ENCODE data around the gene SHC2. TPM values are rescaled to one million over a fixed set of nuclear protein-coding genes. Genes with fewer than 3 reads are reported as not detected.

The SHC2 gene
- total and polyA plus RNA-seq, 2 of the 8 experiments (the other 6 are each of a cell fraction or from before 2014, with no cell fraction given) = 4.4 to 7.3 TPM

GRCh38 chr19:443005-443404 lies 17.8 kb downstream of the SHC2 start:
- H3K9ac ChIP-seq (replicated peaks in 1 of 4; ENCODE audit: extremely low read depth in 1 of 4, low read depth in 3 of 4, low read length in 3 of 4) = no peak overlapping the region
- no peak overlapping the region for H2BK15ac ChIP-seq (ENCODE audit: low read length)
- ChIA-PET POLR2A (ENCODE audit: partially characterized antibody) (no interaction called here), CTCF (ENCODE audit: partially characterized antibody) (no interaction called here)
- H3K23me2 ChIP-seq (ENCODE audit: low read depth, low read length) = peaks cover 22% of the 10 kb centered on the region; the same call in 1 of the 2 replicates
- no peak overlapping the region for H3K4me2 ChIP-seq (ENCODE audit: insufficient read depth in 1 of 2, low read depth in 2 of 2, low read length in 2 of 2)
- H2BK20ac ChIP-seq (ENCODE audit: low read length) = no peak overlapping the region
- no peak overlapping the region for H2AFZ ChIP-seq (ENCODE audit: low read length)
- WGBS, 2 experiments (ENCODE audit: extremely low coverage in 1 of 2, insufficient coverage in 1 of 2, insufficient read length in 1 of 2, insufficient replicate concordance in 2 of 2, low coverage in 1 of 2, low lambda C conversion rate in 2 of 2, missing lambda C conversion rate in 1 of 2) = 88 to 100% methylated on average over 1 of the region's 2 CpGs
- no peak overlapping the region for H3K14ac ChIP-seq (ENCODE audit: insufficient read length)
- no peak overlapping the region for H4K5ac ChIP-seq (ENCODE audit: insufficient read length, low read depth, low read length)
- no peak for FAIRE-seq
- H3K9me3 ChIP-seq (ENCODE audit: insufficient read depth in 2 of 2, low read depth in 1 of 2, low read length in 1 of 2) = no peaks in the 10 kb centered on the region
- H4K20me1 ChIP-seq (replicated peaks in 1 of 2; ENCODE audit: control insufficient read depth in 1 of 2, insufficient read depth in 2 of 2, low read length in 2 of 2) = peaks cover 0 to 3% of the 10 kb centered on the region in 2 experiments
- H3K23ac ChIP-seq (ENCODE audit: insufficient read length) = no peak overlapping the region
- H3K56ac ChIP-seq (replicated peaks; ENCODE audit: insufficient read length, low read depth, low read length) = peak overlapping the region; percentile 82
- H3K36me3 ChIP-seq (ENCODE audit: control insufficient read depth in 2 of 4, insufficient read depth in 4 of 4, low read length in 3 of 4) = no peaks in the 10 kb centered on the region
- no peak for TF ChIP-seq HDAC6 (IDR thresholded peaks at IDR 0.05; ENCODE audit: low read depth, low read length)
- TF ChIP-seq POLR2AphosphoS5 (IDR thresholded peaks at IDR 0.05; ENCODE audit: low read depth, low read length) = no peak
- no peak for TF ChIP-seq SP2 (IDR thresholded peaks at IDR 0.05; ENCODE audit: low read length)
- TF ChIP-seq ATF3 (IDR thresholded peaks at IDR 0.05; ENCODE audit: insufficient read depth, low read depth, low read length) = no peak
- TF ChIP-seq PHF8 (conservative IDR thresholded peaks at IDR 0.05; ENCODE audit: low read depth, low read length) = no peak
- TF ChIP-seq TBP (IDR thresholded peaks at IDR 0.05; ENCODE audit: low read depth, low read length) = no peak
- TF ChIP-seq SAP30 (IDR thresholded peaks at IDR 0.05; ENCODE audit: insufficient read depth, insufficient replicate concordance, low read length) = no peak
- TF ChIP-seq POU5F1 (IDR thresholded peaks at IDR 0.05; ENCODE audit: low read depth, low read length) = no peak
- TF ChIP-seq EGR1 (IDR thresholded peaks at IDR 0.05; ENCODE audit: borderline replicate concordance, low read depth, low read length) = no peak
- no peak overlapping the region for H4K8ac ChIP-seq (ENCODE audit: extremely low read depth, insufficient read depth, low read length)
- no peaks in the 10 kb centered on the region for H3K27me3 ChIP-seq (replicated peaks in 1 of 4; ENCODE audit: control insufficient read depth in 3 of 4, extremely low read depth in 1 of 4, insufficient read depth in 3 of 4, low read length in 3 of 4)
- H2BK5ac ChIP-seq (ENCODE audit: low read depth, low read length) = no peak overlapping the region
- no peak overlapping the region for H2BK120ac ChIP-seq (replicated peaks; ENCODE audit: low read depth, low read length)
- peaks cover 0 to 11% (median under 1%) of the 10 kb centered on the region in 4 experiments; a peak in 2 of 7 replicates for H3K4me1 ChIP-seq (replicated peaks in 1 of 4; ENCODE audit: control insufficient read depth in 3 of 4, insufficient read depth in 4 of 4, low read length in 3 of 4)
- H3K27ac ChIP-seq (ENCODE audit: low read depth, low read length) = no peak overlapping the region
- no peak overlapping the region for H2AK5ac ChIP-seq (ENCODE audit: low read depth, low read length)
- no peaks in the 10 kb centered on the region for H3K79me2 ChIP-seq (ENCODE audit: control insufficient read depth in 1 of 2, insufficient read depth in 2 of 2, low read length in 2 of 2)
- no peak for DNase-seq (ENCODE audit: low read depth in 1 of 2, low spot score in 2 of 2)
- no peak overlapping the region for H3K4me3 ChIP-seq (ENCODE audit: extremely low read depth in 1 of 4, insufficient read depth in 2 of 4, low read depth in 3 of 4, low read length in 4 of 4)
- no peak overlapping the region for H4K91ac ChIP-seq (replicated peaks; ENCODE audit: insufficient read length, low read length)
- H3K79me1 ChIP-seq (ENCODE audit: low read depth, low read length) = no peaks in the 10 kb centered on the region
- H2BK12ac ChIP-seq (ENCODE audit: low read depth, low read length) = no peak overlapping the region
- H3K4ac ChIP-seq (replicated peaks; ENCODE audit: insufficient read length, low read depth, low read length) = no peak overlapping the region
- no peak overlapping the region for H3K18ac ChIP-seq (ENCODE audit: extremely low read depth, low read length)

Measured in H1 (cell line).